HG02970 (cell line): ENCODE data around the gene SCFD2.
"Not testable (repeated sequence)": the region's sequence is repeated elsewhere in the genome, so short reads cannot be mapped to it uniquely, and the experiment has no call there.

Source experiments
- ATAC-seq: cut with Tn5 transposase; IDR thresholded peaks from one replicate; pipeline ENCODE4 v1.9.1; 2021; ENCODE audit warnings: mild to moderate bottlenecking, moderate library complexity, moderate number of reproducible peaks; ENCODE audit not compliant: unreplicated experiment, low FRiP score

SCFD2 gene

DNA sequence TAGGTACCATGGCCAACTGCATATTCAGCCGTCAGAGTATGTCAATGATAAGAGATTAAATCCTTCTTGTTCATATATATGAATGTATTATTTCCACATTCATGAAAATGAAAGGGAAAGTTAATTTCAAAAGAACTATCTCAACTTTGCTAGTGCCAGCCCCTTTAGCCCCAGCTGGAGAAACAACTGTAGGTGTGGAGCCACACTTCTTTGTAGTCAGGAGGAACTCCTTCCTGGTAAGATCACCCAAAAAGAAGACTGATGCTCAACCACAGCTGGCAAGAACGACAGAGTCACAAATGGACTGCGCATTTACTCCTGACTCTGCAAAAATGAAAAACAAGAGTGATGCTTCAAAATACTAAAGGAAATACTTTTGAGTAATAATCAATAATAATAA is 367.4 kb downstream of the SCFD2 start:
- ATAC-seq: no peak

DNA sequence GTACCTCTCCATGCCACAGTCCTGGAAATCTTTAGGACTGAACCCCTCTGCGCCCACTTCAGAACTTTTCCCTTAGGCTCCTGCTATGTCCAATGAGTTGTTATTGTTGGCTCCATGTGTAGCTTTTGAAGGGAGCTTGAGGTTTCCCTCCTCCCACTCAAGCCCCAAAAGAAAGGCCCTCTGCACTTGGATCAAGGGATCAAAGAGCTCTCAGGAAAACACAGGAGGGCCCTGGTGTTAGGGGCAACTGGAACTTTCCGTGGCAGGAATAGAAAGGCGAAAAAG is 368.8 kb downstream of the SCFD2 start:
- no peak for ATAC-seq

DNA sequence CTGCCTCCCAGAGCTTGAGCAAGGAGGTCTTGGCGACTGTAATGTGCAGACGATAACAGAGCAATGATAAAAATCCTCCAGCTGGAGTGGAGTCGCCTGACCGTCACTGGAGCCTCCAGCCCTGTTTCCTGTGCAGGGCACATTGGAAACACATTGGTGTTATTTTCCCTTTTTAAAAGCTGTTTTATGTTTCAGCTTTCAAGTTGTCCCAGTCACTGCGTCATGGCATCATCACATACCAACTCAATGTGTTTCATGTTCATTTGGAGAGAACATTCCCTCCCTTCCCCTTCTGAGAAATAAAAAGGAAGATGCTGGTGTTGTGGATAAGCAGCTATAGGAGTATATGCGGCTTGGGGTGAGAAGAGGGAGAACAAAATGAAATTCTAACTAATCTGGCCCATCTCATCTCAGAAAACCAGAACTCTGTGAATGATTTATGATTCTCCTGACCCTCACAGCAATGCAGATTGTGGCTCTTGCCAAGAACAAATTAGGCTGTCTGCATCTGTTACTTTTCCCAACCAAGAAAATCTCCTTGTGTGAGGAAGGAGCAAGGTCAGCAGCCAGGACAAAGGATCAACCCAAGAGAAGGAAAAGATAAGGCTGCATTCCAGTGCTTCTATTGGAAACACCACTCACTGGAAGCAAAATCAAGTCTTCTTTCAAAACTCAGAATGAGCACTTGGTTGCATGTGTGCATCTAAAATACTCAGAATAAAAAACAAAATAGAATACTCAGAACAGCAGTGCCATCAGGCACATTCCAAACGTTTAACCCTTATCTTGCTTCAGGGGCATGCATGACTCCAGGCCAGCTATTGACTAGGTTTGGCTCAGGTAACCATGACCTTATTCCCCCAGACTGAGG is 369.4 kb downstream of the SCFD2 start:
- ATAC-seq: no peak

DNA sequence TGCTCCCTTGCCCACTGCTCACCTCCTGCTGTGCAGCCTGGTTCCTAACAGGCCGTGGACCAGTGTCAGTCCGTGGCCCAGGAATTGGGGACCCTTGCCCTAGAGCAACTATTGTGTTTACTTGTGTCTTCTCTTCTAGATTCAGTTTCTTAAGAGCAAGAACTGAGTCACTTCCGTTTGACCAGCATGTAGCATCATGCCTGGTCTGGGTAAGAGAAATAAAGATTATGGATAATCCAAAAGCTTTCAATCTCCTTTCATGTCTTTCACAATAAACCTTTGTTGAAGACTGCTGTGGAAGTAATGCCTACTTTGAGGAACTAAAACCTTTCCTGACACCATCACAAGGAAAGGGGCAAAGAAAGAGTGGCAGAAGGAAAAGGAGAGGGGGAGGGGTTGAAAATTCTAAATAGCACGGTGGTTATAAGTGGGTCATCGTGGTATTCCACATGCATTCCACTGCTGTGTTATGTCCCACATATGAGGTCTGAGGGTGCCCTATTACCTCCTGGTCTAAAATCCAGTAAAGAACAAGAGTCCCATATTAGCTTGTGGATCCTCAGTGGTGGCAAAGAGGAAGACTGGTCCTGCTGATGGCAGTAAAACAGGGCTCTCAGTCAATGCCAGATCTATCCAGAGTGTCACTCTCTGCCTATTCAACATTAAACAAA is 370.4 kb downstream of the SCFD2 start:
- ATAC-seq: no peak

DNA sequence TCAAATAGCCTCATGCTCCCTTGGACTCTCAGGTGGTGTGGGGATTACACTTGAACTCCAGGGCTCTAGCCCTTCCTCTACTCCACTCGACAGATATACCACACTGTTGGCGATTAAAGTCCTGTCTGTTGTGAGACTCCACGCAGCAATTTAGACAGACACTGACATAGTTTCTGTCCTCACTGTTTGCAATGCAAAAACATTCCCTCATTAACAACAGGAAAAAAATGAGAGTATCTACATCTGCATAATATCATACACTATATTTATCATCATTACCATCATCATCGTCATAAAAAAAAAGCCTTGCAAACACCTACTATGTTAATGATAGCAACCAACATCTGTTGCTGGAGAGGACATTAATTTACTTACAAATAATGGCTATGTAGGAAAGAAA is 371.3 kb downstream of the SCFD2 start:
- no peak for ATAC-seq

DNA sequence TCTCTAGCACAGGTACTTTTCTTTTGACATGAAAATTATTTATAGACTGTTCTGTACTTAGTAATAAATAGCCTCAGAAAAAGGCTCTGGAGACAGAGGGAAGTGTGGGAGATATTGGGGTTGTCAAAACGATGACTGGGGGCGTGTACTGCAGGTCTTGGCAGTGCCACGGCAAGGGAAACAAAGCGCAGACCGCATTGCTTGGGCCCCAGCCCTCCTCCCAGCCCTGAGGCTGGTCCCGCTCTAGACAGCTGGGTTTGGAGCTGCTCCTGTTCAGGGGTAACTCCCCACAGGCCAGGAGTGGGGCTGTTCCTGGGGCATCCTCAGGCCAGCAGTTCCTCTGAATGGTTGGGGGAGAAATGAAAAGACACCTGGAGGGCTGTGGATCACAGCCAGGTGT is 372.1 kb downstream of the SCFD2 start:
- no peak for ATAC-seq

DNA sequence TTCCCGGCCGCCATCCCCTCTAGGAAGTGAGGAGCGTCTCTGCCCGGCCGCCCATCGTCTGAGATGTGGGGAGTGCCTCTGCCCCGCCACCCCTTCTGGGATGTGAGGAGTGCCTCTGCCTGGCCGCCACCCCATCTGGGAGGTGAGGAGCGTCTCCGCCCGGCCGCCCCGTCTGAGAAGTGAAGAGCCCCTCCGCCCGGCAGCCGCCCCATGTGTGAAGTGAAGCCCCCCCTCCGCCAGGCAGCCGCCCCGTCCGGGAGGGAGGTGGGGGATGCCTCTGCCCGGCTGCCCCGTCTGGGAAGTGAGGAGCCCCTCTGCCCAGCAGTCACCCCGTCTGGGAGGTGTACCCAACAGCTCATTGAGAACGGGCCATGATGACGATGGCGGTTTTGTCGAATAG is 373.3 kb downstream of the SCFD2 start:
- not testable (repeated sequence) for ATAC-seq

- no peak for ATAC-seq
Measured at GRCh38 chr4:52991472-52991871, 374.4 kb downstream of the SCFD2 start.

DNA sequence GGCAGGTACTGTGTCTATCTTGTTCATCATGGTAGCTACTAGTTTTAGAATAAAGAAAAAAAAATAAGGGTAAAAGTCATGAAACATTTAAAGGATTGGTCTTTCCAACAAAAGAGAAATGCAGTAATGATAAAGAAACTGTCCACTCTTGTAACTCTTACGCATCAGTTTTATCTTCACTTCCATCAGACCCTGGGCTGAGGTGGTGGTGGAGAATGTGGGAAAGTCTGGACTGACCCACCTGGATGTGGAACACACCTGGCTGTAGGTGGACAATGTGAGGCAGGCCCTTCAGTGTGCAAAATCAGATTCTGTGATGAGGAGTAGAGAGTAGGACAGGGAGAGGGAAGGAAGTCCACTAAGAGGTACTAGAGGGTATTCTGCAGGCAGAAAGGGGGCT is 375.2 kb downstream of the SCFD2 start:
- no peak for ATAC-seq

- no peak for ATAC-seq
Measured at GRCh38 chr4:52989865-52990264, 376.0 kb downstream of the SCFD2 start.

- no peak for ATAC-seq
Measured at GRCh38 chr4:52987392-52988056, 378.3 kb downstream of the SCFD2 start.

- ATAC-seq: no peak
Measured at GRCh38 chr4:52984462-52984881, 381.4 kb downstream of the SCFD2 start.

DNA sequence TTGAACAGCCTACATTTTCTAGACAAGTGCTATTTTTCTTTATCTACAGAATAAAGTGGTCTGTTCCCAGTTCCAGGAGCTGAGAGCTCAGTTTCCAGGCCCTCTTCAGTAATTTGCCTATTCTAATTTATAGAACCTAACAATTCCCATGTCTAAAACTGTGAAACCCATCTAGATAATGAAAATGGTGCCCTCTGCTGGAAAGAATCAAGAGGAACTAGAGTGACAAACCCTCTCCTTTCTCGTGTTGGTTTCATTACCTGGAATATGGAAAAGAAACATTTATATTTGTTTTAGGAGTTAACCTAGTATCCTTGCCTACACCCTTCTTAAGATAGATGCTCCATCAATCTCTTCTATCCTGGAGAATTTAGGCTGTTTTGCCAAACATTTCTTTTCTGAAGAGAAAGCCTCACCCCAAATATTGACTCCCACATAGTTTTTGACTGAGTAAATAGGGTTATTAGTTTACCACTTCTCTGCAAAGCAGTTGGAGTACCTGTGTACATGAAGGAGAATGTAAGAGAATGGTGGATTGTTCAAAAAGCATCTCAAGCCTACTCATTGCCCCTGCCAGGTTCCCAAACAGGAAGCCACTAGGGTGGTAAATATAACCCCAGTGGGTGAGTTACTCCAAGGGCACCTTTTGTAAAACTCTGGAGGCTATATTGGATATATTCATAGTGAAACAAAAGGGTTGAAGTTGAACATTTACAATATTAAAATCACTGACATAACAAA is 382.1 kb downstream of the SCFD2 start:
- ATAC-seq: no peak

GRCh38 chr4:52982946-52983340 is 382.9 kb downstream of the SCFD2 start:
- no peak for ATAC-seq

DNA sequence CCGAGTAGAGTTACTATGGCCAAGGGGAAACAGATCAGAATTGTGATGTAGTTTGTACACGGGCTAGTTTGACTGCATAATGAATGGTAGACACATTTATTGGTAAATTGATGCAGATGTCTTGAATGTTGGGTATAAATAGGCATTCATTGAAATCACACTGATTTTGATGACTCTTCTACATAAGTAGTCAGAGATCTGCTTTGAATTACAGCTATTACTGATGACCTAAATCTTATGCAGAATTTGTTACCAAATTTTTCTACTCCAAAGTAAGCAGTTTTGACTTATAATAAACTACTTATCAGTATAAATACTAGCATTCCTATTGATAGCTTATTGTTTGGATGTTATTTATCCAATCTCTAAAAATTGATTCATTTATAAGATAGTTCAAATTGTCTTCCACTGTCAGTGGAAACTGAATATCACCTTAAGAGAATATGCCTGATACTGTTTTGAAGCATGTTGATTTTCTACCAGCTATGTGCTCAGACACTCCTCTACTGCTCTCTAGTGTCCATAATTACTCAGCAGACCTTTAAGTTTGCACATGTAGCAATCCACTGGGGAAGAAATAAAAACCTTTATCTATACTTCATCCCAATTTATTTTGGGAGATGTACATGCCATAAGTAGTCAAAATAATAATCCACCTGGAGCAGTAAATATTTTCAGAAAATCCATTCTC is 383.5 kb downstream of the SCFD2 start:
- ATAC-seq: no peak

- no peak for ATAC-seq
Measured at GRCh38 chr4:52979821-52980590, 385.9 kb downstream of the SCFD2 start.

DNA sequence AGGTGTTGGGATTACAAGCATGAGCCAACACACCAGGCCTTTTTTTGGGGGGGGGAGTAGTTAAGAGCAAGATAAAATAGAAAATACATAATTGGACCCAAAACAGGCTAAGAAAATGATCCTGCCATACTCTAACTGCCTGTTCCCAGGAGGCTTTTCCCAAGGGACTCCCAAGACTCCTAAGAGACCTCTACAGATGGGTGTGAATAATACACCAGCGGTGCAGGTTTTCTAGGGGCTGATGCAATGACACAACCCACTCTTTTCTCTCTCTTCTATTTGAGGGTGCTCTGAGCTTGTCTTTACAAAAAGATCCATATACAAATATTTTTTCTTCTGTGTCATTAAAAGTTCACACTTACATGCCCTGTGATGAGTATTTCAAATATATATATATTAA is 386.8 kb downstream of the SCFD2 start:
- no peak for ATAC-seq

- no peak for ATAC-seq
Measured at GRCh38 chr4:52977252-52977651, 388.6 kb downstream of the SCFD2 start.

- ATAC-seq: no peak
Measured at GRCh38 chr4:52976523-52977230, 389.2 kb downstream of the SCFD2 start.
